SK-N-SH treated with all-trans-retinoic acid at 6 μM for 48 hours (cell line): Measurements from ENCODE around the gene ADAM10.

ENCODE experiments used
- ATAC-seq: fragments of 200-7000 bp; cut with Tn5 transposase; 3 replicates; pipeline ENCODE4 v1.9.1; 2020; ENCODE audit warnings: mild to moderate bottlenecking, moderate library complexity
- BACH2 ChIP-seq: fragments of 250-450 bp; sonication (Bioruptor Pico); IDR thresholded peaks from 2 replicates; pipeline ENCODE4 v1.9.0; 2021; ENCODE audit warnings: mild to moderate bottlenecking, borderline replicate concordance
- CREB5 ChIP-seq: fragments of 250-450 bp; sonication (Bioruptor Pico); IDR thresholded peaks from 2 replicates; pipeline ENCODE4 v1.5.1; 2020; ENCODE audit warnings: low read depth, mild to moderate bottlenecking, moderate library complexity
- CSDC2 ChIP-seq: fragments of 250-450 bp; sonication (Bioruptor Pico); IDR thresholded peaks from 2 replicates; pipeline ENCODE4 v1.5.0; 2020; ENCODE audit warnings: mild to moderate bottlenecking, moderate library complexity
- CSRNP3 ChIP-seq: fragments of 250-450 bp; sonication (Bioruptor Pico); IDR thresholded peaks from 2 replicates; pipeline ENCODE4 v1.5.1; 2021; ENCODE audit warnings: mild to moderate bottlenecking, moderate library complexity
- GLIS3 ChIP-seq: fragments of 250-450 bp; sonication (Bioruptor Pico); IDR thresholded peaks from 2 replicates; pipeline ENCODE4 v1.5.0; 2020; ENCODE audit warnings: mild to moderate bottlenecking, moderate library complexity
- OSR1 ChIP-seq: fragments of 250-450 bp; sonication (Bioruptor Pico); IDR thresholded peaks from 2 replicates; pipeline ENCODE4 v1.8.0; 2022; ENCODE audit warnings: moderate library complexity, mild to moderate bottlenecking, inconsistent platforms
- PATZ1 ChIP-seq: fragments of 250-450 bp; sonication (Bioruptor Pico); IDR thresholded peaks from 2 replicates; pipeline ENCODE4 v1.8.0; 2020; ENCODE audit warnings: mild to moderate bottlenecking, moderate library complexity, borderline replicate concordance
- POU6F1 ChIP-seq: fragments of 250-450 bp; sonication (Bioruptor Pico); IDR thresholded peaks from 2 replicates; pipeline ENCODE4 v1.8.0; 2021; ENCODE audit warnings: low read depth, mild to moderate bottlenecking, moderate library complexity, borderline replicate concordance
- PPARA ChIP-seq: fragments of 250-450 bp; sonication (Bioruptor Pico); IDR thresholded peaks from 2 replicates; pipeline ENCODE4 v1.5.0; 2020; ENCODE audit warnings: mild to moderate bottlenecking, borderline replicate concordance
- RARB ChIP-seq: fragments of 250-450 bp; sonication (Bioruptor Pico); IDR thresholded peaks from 2 replicates; pipeline ENCODE4 v1.8.0; 2021; ENCODE audit warnings: mild to moderate bottlenecking, moderate library complexity
- SNAI2 ChIP-seq: fragments of 250-450 bp; sonication (Bioruptor Pico); IDR thresholded peaks from 2 replicates; pipeline ENCODE4 v1.5.0; 2020; ENCODE audit warnings: mild to moderate bottlenecking, moderate library complexity
- TCF4 ChIP-seq: fragments of 250-450 bp; sonication (Bioruptor Pico); IDR thresholded peaks from 2 replicates; pipeline ENCODE4 v1.8.0; 2021; ENCODE audit warnings: mild to moderate bottlenecking, moderate library complexity, borderline replicate concordance
- TOX ChIP-seq: fragments of 250-450 bp; sonication (Bioruptor Pico); IDR thresholded peaks from 2 replicates; pipeline ENCODE4 v1.8.0; 2021; ENCODE audit warnings: mild to moderate bottlenecking, moderate library complexity, borderline replicate concordance
- TSHZ2 ChIP-seq: fragments of 250-450 bp; sonication (Bioruptor Pico); IDR thresholded peaks from 2 replicates; pipeline ENCODE4 v1.5.0; 2020; ENCODE audit warnings: mild to moderate bottlenecking, moderate library complexity
- ZC3H10 ChIP-seq: fragments of 250-450 bp; sonication (Bioruptor Pico); IDR thresholded peaks from 2 replicates; pipeline ENCODE4 v1.5.1; 2021; ENCODE audit warnings: mild to moderate bottlenecking, moderate library complexity
- ZFP3 ChIP-seq: fragments of 250-450 bp; sonication (Bioruptor Pico); IDR thresholded peaks from 2 replicates; pipeline ENCODE4 v1.5.0; 2020; ENCODE audit warnings: mild to moderate bottlenecking, moderate library complexity
- ZFP30 ChIP-seq: fragments of 450-650 bp; formaldehyde crosslinking; IDR thresholded peaks from 2 replicates; pipeline ENCODE4 v1.5.0; 2022; ENCODE audit warnings: mild to moderate bottlenecking, moderate library complexity
- ZNF565 ChIP-seq: fragments of 450-650 bp; formaldehyde crosslinking; conservative IDR thresholded peaks from 2 replicates; pipeline ENCODE4 v1.5.0; 2020; ENCODE audit warnings: low read depth, mild to moderate bottlenecking, moderate library complexity
- ZNF70 ChIP-seq: fragments of 450-650 bp; formaldehyde crosslinking; IDR thresholded peaks from 2 replicates; pipeline ENCODE4 v1.5.0; 2020; ENCODE audit warnings: mild to moderate bottlenecking, moderate library complexity

The ADAM10 gene

GRCh38 chr15:58795825-58796224 lies 46.3 kb upstream of the ADAM10 start:
- TF ChIP-seq TOX (CRISPR knock-in tag) = no peak
- TF ChIP-seq, all 23 proteins: peak for 0
- no peak for ATAC-seq

GRCh38 chr15:58793862-58794261 lies 44.4 kb upstream of the ADAM10 start:
- ATAC-seq = no peak
- TF ChIP-seq ZFP30 (no peak), TCF4 (CRISPR knock-in tag) (no peak), ZC3H10 (no peak), BACH2 (no peak), RARB (CRISPR knock-in tag) (no peak)

GRCh38 chr15:58788056-58788710 lies 38.7 kb upstream of the ADAM10 start:
- TF ChIP-seq GLIS3 (CRISPR knock-in tag) = no peak
- ATAC-seq = no peak

GRCh38 chr15:58785355-58785754 lies 35.8 kb upstream of the ADAM10 start:
- TF ChIP-seq OSR1 (CRISPR knock-in tag) (no peak), TOX (CRISPR knock-in tag) (no peak), CREB5 (no peak)
- no peak for ATAC-seq

GRCh38 chr15:58779554-58779953 lies 30.0 kb upstream of the ADAM10 start:
- no peak for TF ChIP-seq CSDC2 (CRISPR knock-in tag)
- TF ChIP-seq ZFP30 = no peak
- no peak for TF ChIP-seq PPARA (CRISPR knock-in tag)
- TF ChIP-seq TSHZ2 (CRISPR knock-in tag) = no peak
- TF ChIP-seq CSRNP3 = no peak
- no peak for TF ChIP-seq TOX (CRISPR knock-in tag)
- no peak for TF ChIP-seq SNAI2
- TF ChIP-seq TCF4 (CRISPR knock-in tag) = no peak
- TF ChIP-seq PATZ1 (CRISPR knock-in tag) = no peak
- no peak for TF ChIP-seq CREB5
- no peak for TF ChIP-seq GLIS3 (CRISPR knock-in tag)
- no peak for TF ChIP-seq ZNF70 (CRISPR knock-in tag)
- TF ChIP-seq BACH2 = no peak
- TF ChIP-seq POU6F1 (CRISPR knock-in tag) = no peak
- no peak for TF ChIP-seq ZNF565
- TF ChIP-seq OSR1 (CRISPR knock-in tag) = no peak
- TF ChIP-seq ZC3H10 = no peak
- no peak for TF ChIP-seq ZFP3 (CRISPR knock-in tag)
- no peak for ATAC-seq
